Measurements from ENCODE around the gene CTNNBL1.
"Not testable (repeated sequence)": the region's sequence is repeated elsewhere in the genome, so short reads cannot be mapped to it uniquely, and the experiment has no call there.

The CTNNBL1 gene

GRCh38 chr20:37706298-37706697 lies 12.5 kb downstream of the CTNNBL1 start:
- in situ Hi-C loops (cut with HindIII; ENCODE audit: low sequenced_read_pairs), result no loop called here

DNA sequence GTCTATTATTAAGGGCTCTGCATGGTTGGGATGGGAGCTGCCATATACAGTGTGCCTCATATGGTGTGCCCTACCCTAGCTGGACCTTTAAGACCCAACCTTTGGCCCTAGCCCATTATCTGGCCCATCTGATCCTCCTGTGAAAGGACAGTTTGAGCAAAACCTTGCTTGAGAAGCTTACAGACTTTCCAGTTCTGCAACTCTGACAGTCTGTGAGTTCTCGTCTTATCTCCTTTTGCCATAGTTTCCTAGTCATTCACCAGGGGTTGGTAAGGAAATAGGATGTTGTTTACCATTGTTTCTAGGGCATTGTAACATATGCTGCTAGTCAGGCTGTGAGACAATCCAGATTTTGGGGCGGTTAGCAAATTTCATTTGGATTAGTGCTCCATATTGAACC lies 17.2 kb downstream of the CTNNBL1 start:
- in situ Hi-C loops (cut with HindIII; ENCODE audit: low sequenced_read_pairs), result loop anchor here (10.0 kb wide), 1 partner anchor 204 kb away; no protein-coding TSS in a partner anchor

DNA sequence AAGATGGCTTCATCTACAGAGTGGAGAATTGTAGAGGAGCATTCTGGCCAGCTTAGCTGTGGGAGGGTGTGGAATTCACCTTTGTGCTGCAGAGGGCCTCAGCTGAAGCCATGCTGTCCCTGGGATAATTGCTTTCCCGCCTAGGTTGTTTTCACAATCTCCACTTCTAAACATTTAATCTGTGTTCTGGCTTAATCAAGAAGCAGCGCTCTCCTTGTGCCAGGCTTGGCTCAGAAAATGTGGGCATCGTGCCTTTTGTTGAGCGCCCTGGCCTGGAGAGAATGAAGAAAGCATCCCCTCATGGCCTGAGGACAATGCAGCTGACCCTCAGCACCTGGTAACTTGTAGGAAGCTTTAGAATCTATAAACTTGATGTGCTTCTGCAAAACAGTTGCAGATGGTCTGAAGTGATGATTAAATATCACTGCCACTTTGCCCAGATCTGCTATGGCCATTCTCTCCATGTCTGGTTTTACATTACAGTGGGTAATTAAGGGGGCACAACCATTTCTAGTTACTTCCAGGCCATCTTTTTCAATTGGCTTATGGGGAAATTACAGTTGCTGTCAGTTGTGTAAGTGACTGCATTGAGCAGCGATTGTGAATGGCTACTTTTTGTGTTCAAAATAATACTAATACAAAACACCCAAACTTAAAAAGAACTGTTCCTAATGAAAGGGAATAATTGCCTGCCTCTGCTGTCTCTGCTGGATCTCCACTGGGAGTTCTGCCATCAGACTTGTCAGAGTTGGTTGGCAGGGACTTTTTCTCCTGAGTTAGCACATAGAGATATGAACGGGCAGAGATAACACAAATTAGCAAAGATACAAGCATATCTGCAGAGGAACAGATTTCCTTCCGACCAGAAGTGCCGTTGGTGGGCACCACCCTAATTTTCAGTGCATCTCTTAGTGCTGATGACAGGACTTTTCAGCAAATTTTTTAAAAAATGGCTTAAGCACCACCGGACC lies 18.4 kb downstream of the CTNNBL1 start:
- in situ Hi-C loops (cut with HindIII; ENCODE audit: low sequenced_read_pairs), result loop anchor here (10.0 kb wide), 1 partner anchor 203 kb away; no protein-coding TSS in a partner anchor

DNA sequence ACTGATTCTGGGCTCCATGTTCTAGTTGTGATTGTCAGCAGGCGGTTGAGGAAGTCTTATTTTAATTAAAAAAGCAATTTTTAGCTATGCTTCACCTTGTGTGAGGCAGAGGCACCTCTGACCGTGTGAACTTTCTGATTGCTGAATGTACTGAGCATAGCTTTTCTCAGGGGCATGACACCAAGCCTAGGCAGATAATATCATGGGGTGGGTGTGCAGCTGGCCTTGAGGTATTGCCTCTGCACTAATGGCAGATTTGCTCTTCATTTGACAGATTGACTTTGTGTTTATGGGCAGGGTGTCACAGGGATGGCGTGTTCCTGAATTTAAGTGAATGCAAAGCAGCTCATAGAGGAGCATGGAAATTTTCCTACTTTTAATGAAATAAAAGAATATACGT lies 19.6 kb downstream of the CTNNBL1 start:
- in situ Hi-C loops (cut with HindIII; ENCODE audit: low sequenced_read_pairs), result loop anchor here (10.0 kb wide), 1 partner anchor 201 kb away; no protein-coding TSS in a partner anchor

GRCh38 chr20:37714978-37715672 lies 21.3 kb downstream of the CTNNBL1 start:
- in situ Hi-C loops (cut with HindIII; ENCODE audit: low sequenced_read_pairs), result loop anchor here (10.0 kb wide), 1 partner anchor 200 kb away; no protein-coding TSS in a partner anchor

GRCh38 chr20:37721751-37722150 lies 27.9 kb downstream of the CTNNBL1 start:
- in situ Hi-C loops (cut with HindIII; ENCODE audit: low sequenced_read_pairs), result no loop called here

DNA sequence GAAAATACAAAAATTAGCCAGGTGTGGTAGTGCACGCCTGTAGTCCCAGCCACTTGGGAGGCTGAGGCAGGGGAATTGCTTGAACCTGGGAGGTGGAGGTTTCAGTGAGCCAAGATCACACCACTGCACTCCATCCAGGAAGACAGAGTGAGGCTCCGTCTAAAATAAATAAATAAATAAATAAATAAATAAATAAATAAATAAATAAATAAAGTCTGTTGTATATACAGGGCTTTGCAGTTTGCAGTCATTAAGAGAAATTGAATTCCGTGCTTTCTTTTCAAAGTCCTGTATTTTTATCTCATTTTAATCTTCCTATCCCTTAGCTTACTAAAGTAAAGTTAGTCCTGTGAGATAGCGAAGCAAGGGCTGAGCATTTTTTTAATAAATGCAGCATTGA lies 28.5 kb downstream of the CTNNBL1 start:
- in situ Hi-C loops (cut with HindIII; ENCODE audit: low sequenced_read_pairs), result not testable (repeated sequence)

- in situ Hi-C loops (cut with HindIII; ENCODE audit: low sequenced_read_pairs), result no loop called here
Observed at GRCh38 chr20:37723668-37724067, 29.8 kb downstream of the CTNNBL1 start.

- in situ Hi-C loops (cut with HindIII; ENCODE audit: low sequenced_read_pairs), result no loop called here
Observed at GRCh38 chr20:37725165-37725564, 31.3 kb downstream of the CTNNBL1 start.

DNA sequence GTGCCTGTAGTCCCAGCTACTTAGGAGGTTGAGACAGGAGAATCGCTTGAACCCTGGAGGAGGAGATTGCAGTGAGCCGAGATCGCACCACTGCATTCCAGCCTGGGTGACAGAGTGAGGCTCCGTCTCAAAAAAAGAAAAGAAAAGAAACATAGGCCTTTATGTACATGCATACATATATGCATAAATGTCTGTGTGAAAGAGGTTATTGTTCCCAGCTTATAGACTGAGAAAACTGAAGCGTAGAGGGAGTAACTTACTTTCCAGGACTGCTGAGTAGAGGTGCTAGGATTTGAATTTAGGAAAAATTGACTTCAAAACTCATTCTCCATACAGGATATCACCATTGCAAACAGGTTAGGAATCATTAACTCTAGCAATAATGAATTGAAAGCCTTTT lies 32.0 kb downstream of the CTNNBL1 start:
- in situ Hi-C loops (cut with HindIII; ENCODE audit: low sequenced_read_pairs), result no loop called here

DNA sequence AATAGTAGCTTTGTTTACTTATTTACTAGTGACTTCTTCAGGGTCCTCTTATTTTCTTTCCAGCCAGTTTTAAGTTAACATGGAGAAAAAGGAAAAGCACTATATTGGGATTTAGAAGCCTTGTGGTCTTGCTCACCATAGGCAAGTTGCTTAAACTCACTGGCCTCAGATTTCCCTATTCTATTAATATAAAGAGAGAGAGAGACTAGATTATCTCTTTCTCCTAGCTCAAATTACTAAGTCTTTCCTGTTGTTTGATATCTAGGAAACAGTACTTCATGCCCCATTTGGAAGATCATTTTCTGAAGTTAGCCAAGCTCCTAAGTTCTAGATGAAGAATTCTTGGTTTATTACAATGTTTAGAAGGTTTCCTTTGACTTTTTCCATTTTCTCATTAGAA lies 32.5 kb downstream of the CTNNBL1 start:
- in situ Hi-C loops (cut with HindIII; ENCODE audit: low sequenced_read_pairs), result no loop called here

GRCh38 chr20:37726971-37727956 lies 33.4 kb downstream of the CTNNBL1 start:
- in situ Hi-C loops (cut with HindIII; ENCODE audit: low sequenced_read_pairs), result no loop called here

- in situ Hi-C loops (cut with HindIII; ENCODE audit: low sequenced_read_pairs), result no loop called here
Observed at GRCh38 chr20:37727957-37728634, 34.3 kb downstream of the CTNNBL1 start.

GRCh38 chr20:37728635-37728983 lies 34.8 kb downstream of the CTNNBL1 start:
- in situ Hi-C loops (cut with HindIII; ENCODE audit: low sequenced_read_pairs), result no loop called here

DNA sequence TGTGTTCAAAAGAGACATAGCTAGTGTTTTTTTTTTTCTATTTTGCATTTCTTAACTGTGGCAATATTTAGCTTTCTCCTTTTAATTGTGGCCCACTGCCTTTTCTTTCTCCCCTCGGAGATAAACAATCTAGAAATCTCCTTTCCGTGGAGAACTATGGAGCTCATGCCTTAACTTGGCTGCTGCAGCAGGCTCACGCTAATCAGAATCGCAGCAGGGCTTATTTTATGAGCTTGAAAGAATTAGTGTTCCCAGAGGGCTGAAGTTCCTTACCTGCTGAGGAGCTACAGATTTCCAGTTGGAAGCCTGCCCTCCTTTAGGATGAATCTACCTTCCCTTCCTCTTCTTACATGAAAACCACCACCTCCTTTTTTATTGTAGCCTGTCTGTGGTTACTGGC lies 35.6 kb downstream of the CTNNBL1 start:
- in situ Hi-C loops (cut with HindIII; ENCODE audit: low sequenced_read_pairs), result no loop called here

DNA sequence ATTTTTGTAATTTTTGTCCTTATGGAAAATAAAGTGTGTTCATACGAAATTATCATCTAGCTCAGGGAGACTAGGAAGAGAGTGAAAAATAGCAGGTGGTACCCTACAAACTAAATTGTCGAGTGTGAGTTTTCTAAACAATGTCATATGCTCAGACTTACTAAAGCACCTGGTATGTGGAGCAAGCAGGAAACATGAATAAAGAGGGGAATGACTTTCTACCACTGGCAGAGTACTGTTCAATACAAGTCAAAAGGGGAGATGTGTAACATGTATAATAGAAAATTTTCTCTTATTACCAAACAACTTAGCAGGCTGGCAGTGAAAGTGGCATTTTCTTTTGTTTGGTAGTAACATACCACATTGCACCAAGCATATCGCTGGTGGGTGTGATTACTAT lies 36.1 kb downstream of the CTNNBL1 start:
- in situ Hi-C loops (cut with HindIII; ENCODE audit: low sequenced_read_pairs), result no loop called here

- in situ Hi-C loops (cut with HindIII; ENCODE audit: low sequenced_read_pairs), result no loop called here
Observed at GRCh38 chr20:37733416-37733815, 39.6 kb downstream of the CTNNBL1 start.

DNA sequence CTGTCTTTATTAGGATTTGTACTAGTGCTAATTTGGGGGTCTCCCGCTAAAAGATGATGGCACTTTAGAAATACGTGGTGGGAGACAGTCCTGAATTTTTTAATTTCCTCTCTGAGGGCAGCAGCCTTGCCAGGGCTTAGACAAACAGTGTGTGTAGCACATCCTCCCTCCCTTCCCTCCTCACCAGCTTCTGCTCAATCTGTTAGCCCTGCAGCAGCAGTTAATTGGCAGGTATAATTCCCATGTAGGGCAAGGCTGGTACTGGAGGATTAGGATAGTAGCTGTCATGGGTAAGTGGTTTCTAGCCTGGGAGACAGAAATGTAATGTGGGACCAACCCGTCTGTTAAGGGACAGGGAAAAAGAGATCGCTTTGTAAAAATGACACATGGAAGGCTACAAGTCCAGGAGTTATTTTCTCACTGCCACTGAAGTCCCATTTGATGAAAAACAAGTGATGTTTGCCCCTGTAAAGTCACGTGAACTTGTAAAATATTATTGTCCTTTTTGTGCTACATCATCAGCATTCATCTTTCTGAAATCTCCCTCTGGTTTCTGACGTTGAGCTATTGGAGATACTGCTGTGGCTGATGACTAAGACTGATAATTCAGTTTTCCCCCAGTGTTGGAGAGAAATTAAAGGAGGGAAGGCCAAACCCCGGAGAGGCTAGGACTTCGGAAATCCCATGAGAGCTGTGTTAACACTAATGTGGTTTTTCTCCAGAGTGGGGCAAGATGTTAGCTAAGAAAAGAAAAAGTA lies 40.6 kb downstream of the CTNNBL1 start:
- in situ Hi-C loops (cut with HindIII; ENCODE audit: low sequenced_read_pairs), result no loop called here

DNA sequence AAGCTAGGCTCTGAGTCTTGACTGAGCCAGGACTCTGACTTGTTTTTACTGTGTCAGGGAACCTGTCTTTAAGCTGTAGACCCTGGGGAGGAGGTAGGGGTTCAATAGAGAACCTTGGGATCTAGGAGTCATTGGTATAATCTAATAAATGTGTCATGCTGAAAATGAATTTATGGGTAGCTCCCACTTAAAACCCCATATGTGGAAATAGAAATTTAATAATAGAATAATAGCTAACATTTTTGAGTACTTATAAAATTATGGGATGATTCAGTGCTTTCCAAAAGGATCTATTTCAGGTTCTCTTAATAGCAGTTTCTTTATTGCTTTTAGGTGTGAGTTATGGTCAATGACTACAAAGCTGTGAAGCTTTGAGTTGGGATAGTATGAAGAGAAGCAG lies 41.7 kb downstream of the CTNNBL1 start:
- in situ Hi-C loops (cut with HindIII; ENCODE audit: low sequenced_read_pairs), result loop anchor here (5.0 kb wide), 1 partner anchor 103 kb away; no protein-coding TSS in a partner anchor

All from endothelial cell of hepatic sinusoid (primary cell).